H1 (cell line): ENCODE data around the gene MEIS2. TPM values are rescaled to one million over a fixed set of nuclear protein-coding genes. Genes with fewer than 3 reads are reported as not detected.

ENCODE experiments used
- BCL11A ChIP-seq, 2 experiments: IDR thresholded peaks; one replicate each; pipeline ENCODE4 v1.6.1; 2011; ENCODE audit warnings: low read depth in 2 of 2, low read length in 2 of 2, mild to moderate bottlenecking in 2 of 2
- CEBPB ChIP-seq: IDR thresholded peaks from 2 replicates; pipeline ENCODE4 v1.6.1; 2012; ENCODE audit warnings: low read depth, low read length
- CHD1 ChIP-seq: IDR thresholded peaks from 2 replicates; pipeline ENCODE4 v1.6.1; 2012; ENCODE audit warnings: low read depth, low read length, improper control_type of control experiment
- SP2 ChIP-seq: IDR thresholded peaks from 2 replicates; pipeline ENCODE4 v1.6.1; 2012; ENCODE audit warnings: mild to moderate bottlenecking, low read length, inconsistent platforms
- polyA plus RNA-seq, 7 experiments: library from polyadenylated mRNA; depleted of rRNA in 3 of 7; stranded (reverse) in 5 of 7; unstranded in 2 of 7; fragments of >200 nt in 5 of 7; fragments of 200-250 nt in 2 of 7; gene quantifications; 1 replicate in 5 of 7; 2 replicates in 1 of 7; 4 replicates in 1 of 7; pipeline versions ENCODE4 v1.2.1 to v1.2.3, GENCODE V29; 2011 to 2013; ENCODE audit warnings: missing spikeins in 2 of 7, mixed read lengths in 2 of 7
- total RNA-seq: library from RNA; stranded (reverse); fragmentation: NEBNext Ultra II Directional; extraction: Animal tissue kit (Norgen Biotek cat#: 25700); gene quantifications from 2 replicates; pipeline ENCODE4 v1.2.1, GENCODE V29; 2021

Gene MEIS2
- total and polyA plus RNA-seq, 2 of the 8 experiments (the other 6 are each of a cell fraction or from before 2014, with no cell fraction given): 0.22 to 1.2 TPM

DNA sequence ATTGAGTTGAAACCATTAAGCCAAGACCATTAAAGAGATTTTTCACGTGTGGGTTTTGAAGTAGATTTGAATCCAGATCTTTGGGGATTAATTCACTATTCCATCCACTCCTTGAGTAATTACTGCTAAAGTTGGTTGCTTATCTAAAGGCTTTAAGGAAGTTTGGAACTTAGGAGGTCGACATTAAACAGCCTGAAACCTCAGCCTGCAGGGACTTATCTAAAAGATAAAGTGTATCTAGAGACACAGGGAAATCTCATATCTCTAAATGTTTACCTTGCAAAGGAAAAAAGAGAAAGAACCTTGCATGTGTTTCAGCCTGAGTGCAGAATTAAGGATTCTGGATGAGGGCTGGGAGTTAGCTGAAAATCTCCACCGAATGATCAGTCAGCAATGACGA lies 158.6 kb downstream of the MEIS2 start (continued):
- TF ChIP-seq CEBPB: no peak
- TF ChIP-seq BCL11A (IDR thresholded peaks at IDR 0.05; ENCODE audit: low read depth in 2 of 2, low read length in 2 of 2): no peak
- no peak for TF ChIP-seq SP2
- TF ChIP-seq CHD1: no peak
